Stimulated activated naive CD8-positive, alpha-beta T cell treated with anti-CD3 and anti-CD28 coated beads, Interleukin-15, amount 100 ng/mL, for 72 hours (primary cell): Measurements from ENCODE around the gene ATP4A.

Source experiments
- ATAC-seq: fragments of 150-1000 bp; cut with Tn5 transposase; 2 replicates; pipeline ENCODE4 v1.10.0; 2021; ENCODE audit warnings: mild to moderate bottlenecking, moderate library complexity
- DNase-seq, 2 donors: peaks; one replicate each; pipeline ENCODE4 v3.0.0; 2021 to 2022
- H3K27ac Mint-ChIP-seq, 2 donors: one replicate each; pipeline ENCODE4 v1.8.0; 2022; ENCODE audit warnings: mild to moderate bottlenecking in 2 of 2, mixed read lengths in 2 of 2, moderate library complexity in 2 of 2
- H3K27me3 Mint-ChIP-seq: one replicate; pipeline ENCODE4 v1.8.0; 2022; ENCODE audit warnings: mixed read lengths
- H3K4me1 Mint-ChIP-seq: one replicate; pipeline ENCODE4 v1.8.0; 2022; ENCODE audit warnings: mild to moderate bottlenecking, mixed read lengths
- H3K4me3 Mint-ChIP-seq, 2 donors: one replicate each; pipeline ENCODE4 v1.8.0; 2022; ENCODE audit warnings: mild to moderate bottlenecking in 2 of 2, mixed read lengths in 2 of 2, moderate library complexity in 1 of 2
- H3K9me3 Mint-ChIP-seq, 2 donors: one replicate each; pipeline ENCODE4 v1.8.0; 2022; ENCODE audit warnings: mixed read lengths in 2 of 2

ATP4A gene

DNA sequence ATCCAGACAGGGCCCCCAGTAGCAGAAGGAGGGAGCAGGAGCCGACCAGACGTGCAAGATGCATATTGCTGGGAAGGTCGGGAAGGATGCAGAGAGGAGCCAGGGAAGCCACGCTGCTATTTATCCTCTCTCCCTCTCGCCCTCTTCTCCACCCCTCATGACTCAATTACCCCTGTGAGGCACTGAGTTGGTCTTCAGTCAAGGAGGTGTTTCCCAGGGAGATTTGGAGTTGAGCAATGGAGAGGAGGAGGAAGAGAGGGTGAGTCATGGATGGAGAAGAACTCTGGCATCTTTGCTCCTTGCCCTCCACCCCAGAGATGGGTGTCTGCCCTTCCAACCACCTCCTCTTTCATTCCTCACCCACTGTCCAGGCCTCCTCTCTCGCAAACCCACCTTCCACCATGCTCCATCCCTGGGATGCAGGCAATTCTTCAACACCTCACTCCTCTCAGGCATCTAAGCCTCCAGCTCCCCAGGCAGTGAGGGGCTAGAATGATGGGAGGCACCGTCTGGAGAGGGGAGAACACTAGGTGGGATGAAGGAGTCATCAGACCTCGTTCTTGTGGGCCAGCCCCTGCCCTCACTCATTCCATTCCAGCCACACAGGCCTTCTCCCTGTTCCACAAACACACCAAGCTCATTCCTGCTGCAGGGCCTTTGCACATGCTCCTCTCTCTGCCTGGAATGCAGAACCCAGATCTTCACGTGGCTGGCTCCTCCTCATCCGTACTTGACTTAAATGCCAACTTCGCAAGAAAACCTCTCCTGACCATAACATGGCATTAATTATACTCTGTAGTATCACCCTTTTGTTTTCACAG, 35.0 kb downstream of the ATP4A start, which contains the start of gene SBSN:
TSS of gene SBSN (minus strand) at position 94 of the 821 bp plus-strand sequence. CDS start at position 64, 30 bp downstream.
- no peak for ATAC-seq
- Mint-ChIP-seq H3K27me3 (peaks cover 61% of the 10 kb centered on the region), H3K4me3 (no peak within 1 kb of the TSS), H3K4me1 (peaks cover 8% of the 10 kb centered on the region), H3K9me3 (no peaks in the 10 kb centered on the region), H3K27ac (peak within 1 kb of the TSS in 1 of 2 donors; percentile 75)
- no peak for DNase-seq

GRCh38 chr19:35525873-35526272, 37.6 kb downstream of the ATP4A start:
- Mint-ChIP-seq H3K9me3 (no peaks in the 10 kb centered on the region), H3K4me3 (no peak overlapping the region), H3K4me1 (peaks cover 6% of the 10 kb centered on the region), H3K27me3 (peaks cover 42% of the 10 kb centered on the region), H3K27ac (no peak overlapping the region)
- DNase-seq: no peak
- no peak for ATAC-seq

DNA sequence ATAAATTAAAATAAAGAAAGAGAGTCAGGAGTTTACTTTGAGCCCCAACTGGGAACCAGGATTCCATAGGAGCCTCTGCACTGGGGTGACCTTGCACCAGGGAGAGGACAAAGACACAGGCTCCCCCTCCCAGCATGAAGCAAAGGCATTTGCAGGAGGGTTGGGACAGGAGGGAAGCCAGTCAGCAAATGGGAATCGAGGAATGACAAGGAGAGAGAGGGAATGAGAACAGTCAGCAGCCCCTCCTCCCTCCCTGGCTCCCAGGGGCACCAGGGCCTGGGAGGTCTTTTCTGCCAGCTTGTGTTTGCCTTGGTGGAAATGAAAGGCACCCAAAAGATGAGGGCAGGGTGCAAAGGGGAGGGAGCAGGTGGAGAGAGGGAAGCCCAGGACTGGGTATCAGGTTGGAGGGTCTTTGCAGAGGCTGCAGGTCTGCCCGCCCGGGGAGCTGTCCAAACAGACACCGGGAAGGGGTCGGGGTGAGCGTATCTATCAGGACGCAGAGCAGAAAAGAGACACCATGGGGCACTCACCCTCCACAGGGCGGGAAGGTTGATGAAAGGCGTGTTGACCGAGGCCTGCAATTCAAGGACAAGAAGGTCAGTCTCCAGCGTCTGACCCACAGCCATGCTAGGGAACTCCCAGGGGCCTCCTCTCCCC, 39.1 kb downstream of the ATP4A start:
- DNase-seq: no peak
- ATAC-seq: no peak
- no peaks in the 10 kb centered on the region for H3K9me3 Mint-ChIP-seq
- peaks cover 33% of the 10 kb centered on the region for H3K27me3 Mint-ChIP-seq
- H3K27ac Mint-ChIP-seq: no peak overlapping the region
- H3K4me3 Mint-ChIP-seq: no peak overlapping the region
- H3K4me1 Mint-ChIP-seq: peaks cover 2% of the 10 kb centered on the region

DNA sequence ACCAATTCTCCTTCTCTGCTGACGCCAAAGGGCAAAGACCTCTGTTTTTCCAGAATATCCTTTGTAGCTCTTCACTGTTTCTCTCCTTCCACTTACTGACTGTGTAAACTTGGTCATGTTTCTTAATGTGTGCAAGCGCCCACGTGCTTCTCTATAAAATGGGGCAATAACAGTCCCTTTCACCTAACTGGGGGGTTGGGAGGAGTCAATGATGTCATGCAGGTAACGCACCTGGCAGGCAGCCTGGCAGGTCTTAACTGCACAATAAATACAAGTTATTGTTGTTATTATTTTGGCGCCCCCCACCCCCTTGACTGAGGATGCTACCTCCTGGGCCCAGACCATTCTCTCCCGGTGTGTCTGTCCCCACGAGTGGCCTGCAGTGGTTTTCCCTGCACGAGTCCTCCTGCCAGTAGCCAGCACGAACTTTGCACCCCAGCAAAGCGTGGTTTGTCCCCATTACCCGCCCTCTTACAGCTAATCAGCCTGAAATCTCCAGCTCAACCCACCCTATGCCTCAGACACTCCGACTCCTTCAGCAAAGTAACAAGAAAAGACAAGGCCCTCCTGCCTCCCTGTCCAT, 40.6 kb downstream of the ATP4A start:
- no peak overlapping the region for H3K27ac Mint-ChIP-seq

DNA sequence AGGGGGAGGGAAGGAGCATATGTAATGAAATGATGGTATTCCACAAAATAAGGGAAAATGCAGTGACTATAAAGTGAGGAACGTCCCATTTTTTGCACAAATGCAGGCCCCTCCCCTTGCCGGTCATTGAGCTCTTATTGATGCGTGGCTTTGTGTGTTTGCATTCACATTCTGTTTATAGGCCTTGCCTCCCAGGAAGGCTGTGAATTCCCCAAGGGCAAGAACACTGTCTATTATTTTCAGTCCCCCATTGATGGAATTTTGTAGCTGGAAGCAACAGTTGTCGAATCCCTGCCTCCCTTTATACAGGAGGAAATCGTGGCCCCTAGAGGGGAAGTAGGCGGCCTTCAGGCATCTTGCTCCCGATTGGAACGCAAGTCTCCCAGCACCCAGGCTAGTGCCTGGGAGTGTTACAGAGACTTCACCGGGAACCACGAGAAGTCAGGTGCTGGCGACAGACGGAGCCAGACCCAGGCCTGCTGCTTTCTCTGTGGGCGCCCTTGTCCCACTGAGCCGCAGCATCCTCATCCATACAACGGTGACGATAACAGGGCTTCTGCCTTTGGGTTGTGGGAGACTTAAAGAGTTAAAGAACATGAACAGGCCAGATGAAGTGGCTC, 42.2 kb downstream of the ATP4A start:
- no peaks in the 10 kb centered on the region for H3K9me3 Mint-ChIP-seq
- peaks cover 10% of the 10 kb centered on the region for H3K27me3 Mint-ChIP-seq
- no peak for ATAC-seq
- H3K27ac Mint-ChIP-seq: no peak overlapping the region
- H3K4me3 Mint-ChIP-seq: no peak overlapping the region
- DNase-seq: no peak
- H3K4me1 Mint-ChIP-seq: no peaks in the 10 kb centered on the region

More for the DNA sequence above, 40.6 kb downstream of the ATP4A start:
- H3K4me1 Mint-ChIP-seq: no peaks in the 10 kb centered on the region
- H3K27me3 Mint-ChIP-seq: peaks cover 23% of the 10 kb centered on the region
- no peak for ATAC-seq
- no peaks in the 10 kb centered on the region for H3K9me3 Mint-ChIP-seq
- no peak for DNase-seq
- H3K4me3 Mint-ChIP-seq: no peak overlapping the region

GRCh38 chr19:35519291-35519690, 44.2 kb downstream of the ATP4A start:
- Mint-ChIP-seq H3K4me3 (no peak overlapping the region), H3K4me1 (no peaks in the 10 kb centered on the region), H3K27ac (no peak overlapping the region), H3K27me3 (peaks cover 12% of the 10 kb centered on the region), H3K9me3 (no peaks in the 10 kb centered on the region)
- no peak for ATAC-seq
- no peak for DNase-seq

- Mint-ChIP-seq H3K4me3 (no peak overlapping the region), H3K9me3 (no peaks in the 10 kb centered on the region), H3K27me3 (peaks cover 22% of the 10 kb centered on the region), H3K4me1 (no peaks in the 10 kb centered on the region), H3K27ac (no peak overlapping the region)
- ATAC-seq: no peak
- no peak for DNase-seq
These were observed 45.1 kb downstream of the ATP4A start for GRCh38 chr19:35518313-35518712.

DNA sequence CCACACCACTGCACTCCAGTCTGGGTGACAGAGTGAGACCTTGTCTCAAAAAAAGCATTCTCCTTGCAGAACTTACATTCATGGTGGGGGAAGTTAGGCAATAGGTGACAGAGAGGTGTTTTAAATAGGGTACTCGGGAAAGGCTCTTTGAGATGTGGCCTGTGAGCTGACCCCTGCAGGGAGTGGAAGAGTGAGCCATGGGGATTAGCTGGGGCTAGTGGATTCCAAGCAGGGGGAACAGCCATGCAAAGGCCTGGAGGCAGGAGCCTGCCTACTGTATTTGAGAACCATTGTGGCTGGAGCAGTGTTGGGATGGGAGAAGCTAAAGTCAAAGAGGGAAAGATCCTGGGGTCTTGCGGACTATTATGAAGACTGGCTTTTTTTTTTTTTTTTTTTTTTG, 46.1 kb downstream of the ATP4A start:
- H3K27me3 Mint-ChIP-seq: peaks cover 32% of the 10 kb centered on the region
- H3K4me1 Mint-ChIP-seq: no peaks in the 10 kb centered on the region
- ATAC-seq (no peak), DNase-seq (no peak)
- H3K27ac Mint-ChIP-seq: no peak overlapping the region
- H3K9me3 Mint-ChIP-seq: no peaks in the 10 kb centered on the region
- no peak overlapping the region for H3K4me3 Mint-ChIP-seq

DNA sequence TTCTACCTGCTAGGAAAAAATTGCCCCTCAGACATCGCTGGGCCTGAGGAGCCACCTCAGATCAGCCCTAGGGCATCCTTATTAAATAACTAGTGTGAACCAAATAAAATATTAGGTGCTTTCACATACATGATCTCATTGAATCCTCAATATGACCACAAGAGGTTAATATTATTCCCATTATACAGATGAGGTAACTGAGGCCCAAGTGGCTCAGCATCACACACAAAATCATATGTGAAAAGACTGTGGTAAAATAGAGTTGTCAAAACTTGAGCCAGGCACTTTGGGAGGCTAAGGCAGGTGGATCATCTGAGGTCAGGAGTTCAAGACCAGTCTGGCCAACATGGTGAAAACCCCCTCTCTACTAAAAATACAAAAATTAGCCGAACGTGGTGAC, 47.1 kb downstream of the ATP4A start:
- Mint-ChIP-seq H3K27me3 (peaks cover 42% of the 10 kb centered on the region), H3K27ac (no peak overlapping the region), H3K4me1 (peaks cover 2% of the 10 kb centered on the region), H3K9me3 (no peaks in the 10 kb centered on the region), H3K4me3 (no peak overlapping the region)
- no peak for ATAC-seq
- no peak for DNase-seq

GRCh38 chr19:35514282-35514809, 49.1 kb downstream of the ATP4A start:
- H3K27me3 Mint-ChIP-seq: peaks cover 56% of the 10 kb centered on the region
- peaks cover 22% of the 10 kb centered on the region for H3K4me1 Mint-ChIP-seq
- DNase-seq: no peak
- H3K4me3 Mint-ChIP-seq: no peak overlapping the region
- H3K9me3 Mint-ChIP-seq: no peaks in the 10 kb centered on the region
- no peak for ATAC-seq
- no peak overlapping the region for H3K27ac Mint-ChIP-seq

DNA sequence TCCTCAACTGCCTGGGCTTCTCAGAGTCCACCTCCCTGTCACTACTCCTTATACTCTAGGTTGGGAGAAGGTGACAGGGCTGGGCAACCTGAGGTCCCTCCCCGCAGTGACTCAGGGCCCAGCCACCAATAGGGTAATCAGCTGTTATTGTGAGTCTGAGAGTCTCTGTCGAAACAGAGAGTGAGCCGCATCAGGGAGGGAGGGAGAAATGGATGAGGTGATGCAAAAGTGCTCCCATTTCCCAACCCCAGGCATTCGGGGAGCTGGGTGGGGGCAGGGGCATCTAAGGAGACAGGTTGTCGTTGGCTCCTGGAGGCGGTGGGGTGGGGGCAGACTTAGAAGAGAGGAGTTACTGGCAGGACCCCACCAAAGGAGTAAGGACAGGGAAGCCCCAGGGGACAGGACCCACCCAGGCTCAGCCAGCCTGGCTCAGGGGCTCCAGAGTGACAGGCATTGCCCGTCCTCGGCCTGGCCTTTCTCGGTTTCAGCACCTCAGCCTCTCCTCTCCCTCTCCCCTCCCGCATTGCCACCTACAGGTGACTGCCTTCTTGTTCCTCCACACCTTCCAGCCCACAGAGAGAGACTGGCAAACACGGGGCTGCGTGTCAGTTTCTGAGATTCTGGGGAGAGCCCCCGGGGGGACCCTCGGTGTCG, 49.7 kb downstream of the ATP4A start, which contains the start of gene DMKN:
TSS of gene DMKN (minus strand) at position 22 of the 654 bp plus-strand sequence. CDS start 174 bp downstream, outside the sequence.
- Mint-ChIP-seq H3K27ac (no peak within 1 kb of the TSS), H3K27me3 (peaks cover 57% of the 10 kb centered on the region), H3K4me1 (peaks cover 26% of the 10 kb centered on the region), H3K4me3 (no peak within 1 kb of the TSS), H3K9me3 (no peaks in the 10 kb centered on the region)
- ATAC-seq (no peak), DNase-seq (no peak)

- no peak for ATAC-seq
- Mint-ChIP-seq H3K4me3 (no peak overlapping the region), H3K4me1 (peaks cover 26% of the 10 kb centered on the region), H3K27ac (no peak overlapping the region), H3K27me3 (peaks cover 64% of the 10 kb centered on the region), H3K9me3 (no peaks in the 10 kb centered on the region)
- DNase-seq: no peak
These were observed 50.4 kb downstream of the ATP4A start for GRCh38 chr19:35512831-35513627.

GRCh38 chr19:35511337-35511736, 52.1 kb downstream of the ATP4A start:
- H3K27ac Mint-ChIP-seq: no peak overlapping the region
- ATAC-seq (no peak), DNase-seq (no peak)
- H3K4me1 Mint-ChIP-seq: peaks cover 26% of the 10 kb centered on the region
- H3K27me3 Mint-ChIP-seq: peaks cover 81% of the 10 kb centered on the region
- H3K4me3 Mint-ChIP-seq: no peak overlapping the region
- no peaks in the 10 kb centered on the region for H3K9me3 Mint-ChIP-seq

DNA sequence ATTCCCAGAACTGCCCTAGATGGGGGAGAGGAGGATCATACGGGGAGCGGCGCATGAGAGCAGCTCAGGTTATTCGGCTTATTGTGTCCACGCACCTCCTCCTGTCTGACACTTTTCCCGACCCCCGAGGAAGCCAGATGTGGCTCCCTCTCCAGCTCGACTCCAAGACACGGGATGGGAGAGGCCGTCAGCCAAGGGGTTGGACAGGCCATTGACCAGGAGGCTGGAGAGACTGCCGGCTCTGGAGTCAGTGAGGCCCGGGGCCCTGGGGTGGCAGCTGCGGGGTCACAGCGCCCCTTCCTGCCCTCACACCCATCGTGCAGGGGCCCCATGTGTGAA, 52.9 kb downstream of the ATP4A start:
- Mint-ChIP-seq H3K27ac (no peak overlapping the region), H3K4me1 (peaks cover 26% of the 10 kb centered on the region), H3K4me3 (peak overlapping the region; percentile 77 to 83), H3K27me3 (peaks cover 89% of the 10 kb centered on the region), H3K9me3 (no peaks in the 10 kb centered on the region)
- DNase-seq: no peak
- ATAC-seq: peak; percentile 21
